ENCODE measurements around the gene PLCL2.

Gene PLCL2

GRCh38 chr3:17077606-17078005, 192.9 kb downstream of the PLCL2 start:
- no peak for TF ChIP-seq CTCF (IDR thresholded peaks at IDR 0.05)
- TF ChIP-seq ZFX (IDR thresholded peaks at IDR 0.05; ENCODE audit: borderline replicate concordance), result no peak
- no peak overlapping the region for H3K27ac ChIP-seq

GRCh38 chr3:17078926-17079465, 194.2 kb downstream of the PLCL2 start:
- no peak for TF ChIP-seq ZFX (IDR thresholded peaks at IDR 0.05; ENCODE audit: borderline replicate concordance)
- TF ChIP-seq CTCF (IDR thresholded peaks at IDR 0.05), result no peak
- no peak overlapping the region for H3K27ac ChIP-seq

- no peak overlapping the region for H3K27ac ChIP-seq
- no peak for TF ChIP-seq ZFX (IDR thresholded peaks at IDR 0.05; ENCODE audit: borderline replicate concordance)
- TF ChIP-seq CTCF (IDR thresholded peaks at IDR 0.05), result no peak
Measured at GRCh38 chr3:17079933-17080332, 195.2 kb downstream of the PLCL2 start.

- TF ChIP-seq ZFX (IDR thresholded peaks at IDR 0.05; ENCODE audit: borderline replicate concordance) (no peak), CTCF (IDR thresholded peaks at IDR 0.05) (no peak)
- H3K27ac ChIP-seq, result no peak overlapping the region
Measured at GRCh38 chr3:17081520-17081919, 196.8 kb downstream of the PLCL2 start.

- TF ChIP-seq ZFX (IDR thresholded peaks at IDR 0.05; ENCODE audit: borderline replicate concordance), result no peak
- TF ChIP-seq CTCF (IDR thresholded peaks at IDR 0.05), result no peak
- no peak overlapping the region for H3K27ac ChIP-seq
Measured at GRCh38 chr3:17087509-17087908, 202.8 kb downstream of the PLCL2 start.

- TF ChIP-seq CTCF (IDR thresholded peaks at IDR 0.05) (no peak), ZFX (IDR thresholded peaks at IDR 0.05; ENCODE audit: borderline replicate concordance) (no peak)
- no peak overlapping the region for H3K27ac ChIP-seq
Measured at GRCh38 chr3:17088017-17088416, 203.3 kb downstream of the PLCL2 start.

- TF ChIP-seq ZFX (IDR thresholded peaks at IDR 0.05; ENCODE audit: borderline replicate concordance) (no peak), CTCF (IDR thresholded peaks at IDR 0.05) (no peak)
- no peak overlapping the region for H3K27ac ChIP-seq
Measured at GRCh38 chr3:17088602-17089313, 204.0 kb downstream of the PLCL2 start.
